NCI-H526 (cell line): ENCODE results near the gene EXOSC7.
"Not testable (repeated sequence)": the region's sequence is repeated elsewhere in the genome, so short reads cannot be mapped to it uniquely, and the experiment has no call there.

Experiments used
- DNase-seq, 2 experiments: peaks; one replicate each; lab custom pipeline; 2025; lab: John Stamatoyannopoulos, UW

Gene EXOSC7

GRCh38 chr3:44962621-44963393, 13.2 kb upstream of the EXOSC7 start:
- DNase-seq: no peak

GRCh38 chr3:44963571-44964325, 12.3 kb upstream of the EXOSC7 start:
- no peak for DNase-seq

- DNase-seq: no peak
Measured at GRCh38 chr3:44965165-44965564, 10.9 kb upstream of the EXOSC7 start.

GRCh38 chr3:44966795-44967278, 9.2 kb upstream of the EXOSC7 start:
- DNase-seq: no peak

- DNase-seq: no peak
Measured at GRCh38 chr3:44968447-44968858, 7.6 kb upstream of the EXOSC7 start.

- DNase-seq: no peak
Measured at GRCh38 chr3:44969154-44969827, 6.8 kb upstream of the EXOSC7 start.

GRCh38 chr3:44969828-44970179, 6.2 kb upstream of the EXOSC7 start:
- no peak for DNase-seq

- DNase-seq: peak in 1 of 2 experiments; percentile 21
Measured at GRCh38 chr3:44970926-44971490, 5.0 kb upstream of the EXOSC7 start.

GRCh38 chr3:44974416-44974815, 1.6 kb upstream of the EXOSC7 start:
- no peak for DNase-seq

GRCh38 chr3:44981220-44981619, 5.2 kb downstream of the EXOSC7 start:
- no peak for DNase-seq

- DNase-seq: no peak
Measured at GRCh38 chr3:44981751-44982150, 5.7 kb downstream of the EXOSC7 start.

- no peak for DNase-seq
Measured at GRCh38 chr3:44982817-44983216, 6.8 kb downstream of the EXOSC7 start.

GRCh38 chr3:44983484-44983941, 7.5 kb downstream of the EXOSC7 start:
- DNase-seq: no peak

- no peak for DNase-seq
Measured at GRCh38 chr3:44984335-44984734, 8.3 kb downstream of the EXOSC7 start.

- not testable (repeated sequence) for DNase-seq
Measured at GRCh38 chr3:44986330-44986729, 10.3 kb downstream of the EXOSC7 start.

GRCh38 chr3:44987332-44987731, 11.3 kb downstream of the EXOSC7 start:
- no peak for DNase-seq

- DNase-seq: no peak
Measured at GRCh38 chr3:44988073-44988472, 12.0 kb downstream of the EXOSC7 start.

GRCh38 chr3:44989141-44989540, 13.1 kb downstream of the EXOSC7 start:
- DNase-seq: no peak

GRCh38 chr3:44989636-44990373, 13.8 kb downstream of the EXOSC7 start:
- no peak for DNase-seq

GRCh38 chr3:44991326-44991725, 15.3 kb downstream of the EXOSC7 start:
- DNase-seq: no peak
